HepG2 (cell line): ENCODE results near the gene TAF1B. TPM values are rescaled to one million over a fixed set of nuclear protein-coding genes. Genes with fewer than 3 reads are reported as not detected.

ENCODE experiments used
- CEBPB ChIP-seq: IDR thresholded peaks from 2 replicates; pipeline ENCODE4 v1.6.1; 2011; ENCODE audit warnings: low read depth, low read length, improper control_type of control experiment, borderline replicate concordance
- ELF4 ChIP-seq: sonication (generic); formaldehyde crosslinking; IDR thresholded peaks from 2 replicates; pipeline ENCODE4 v1.5.0; 2020; ENCODE audit warnings: missing genetic modification reagents, mild to moderate bottlenecking, moderate library complexity, borderline replicate concordance
- FOSL1 ChIP-seq: sonication (generic); formaldehyde crosslinking; IDR thresholded peaks from 2 replicates; pipeline ENCODE4 v1.9.0; 2021; ENCODE audit warnings: missing genetic modification reagents, borderline replicate concordance
- GPN1 ChIP-seq: sonication (generic); formaldehyde crosslinking; IDR thresholded peaks from 2 replicates; pipeline ENCODE4 v1.5.1; 2020; ENCODE audit warnings: missing genetic modification reagents, borderline replicate concordance
- GTF3A ChIP-seq: sonication (generic); formaldehyde crosslinking; conservative IDR thresholded peaks from 2 replicates; pipeline ENCODE4 v1.4.0; 2020; ENCODE audit warnings: mild to moderate bottlenecking, missing genetic modification reagents
- KLF9 ChIP-seq: IDR thresholded peaks from 2 replicates; pipeline ENCODE4 v1.6.1; 2016; ENCODE audit warnings: low read depth
- MAZ ChIP-seq, 2 experiments: sonication (generic) in 1 of 2; formaldehyde crosslinking in 1 of 2; IDR thresholded peaks; 2 replicates each; pipeline versions ENCODE4 v1.5.0 to v1.6.1; 2012 to 2020; ENCODE audit warnings: low read depth in 2 of 2, mild to moderate bottlenecking in 2 of 2, borderline replicate concordance in 1 of 2, improper control_type of control experiment in 1 of 2, low read length in 1 of 2, missing genetic modification reagents in 1 of 2, moderate library complexity in 1 of 2
- MTF1 ChIP-seq: sonication (generic); formaldehyde crosslinking; IDR thresholded peaks from 2 replicates; pipeline ENCODE4 v1.5.0; 2020; ENCODE audit warnings: missing genetic modification reagents
- NR2C2 ChIP-seq: sonication (generic); formaldehyde crosslinking; IDR thresholded peaks from 2 replicates; pipeline ENCODE4 v1.4.0; 2020; ENCODE audit warnings: missing genetic modification reagents, mild to moderate bottlenecking, moderate library complexity, borderline replicate concordance
- RFX1 ChIP-seq: fragments of 450-650 bp; IDR thresholded peaks from 2 replicates; pipeline ENCODE4 v1.6.1; 2017
- SALL2 ChIP-seq: sonication (generic); formaldehyde crosslinking; IDR thresholded peaks from 2 replicates; pipeline ENCODE4 v1.8.1; 2023; ENCODE audit warnings: mild to moderate bottlenecking, missing genetic modification reagents, inconsistent platforms
- SKI ChIP-seq: fragments of 450-650 bp; IDR thresholded peaks from one replicate; pipeline ENCODE4 v1.6.1; 2018; ENCODE audit warnings: mild to moderate bottlenecking; ENCODE audit not compliant: partially characterized antibody
- XBP1 ChIP-seq: sonication (generic); formaldehyde crosslinking; IDR thresholded peaks from 2 replicates; pipeline ENCODE4 v1.5.0; 2020; ENCODE audit warnings: missing genetic modification reagents
- ZBTB14 ChIP-seq: sonication (generic); formaldehyde crosslinking; IDR thresholded peaks from 2 replicates; pipeline ENCODE4 v1.4.0; 2020; ENCODE audit warnings: missing genetic modification reagents
- ZFP82 ChIP-seq: sonication (generic); formaldehyde crosslinking; IDR thresholded peaks from 2 replicates; pipeline ENCODE4 v1.5.1; 2020; ENCODE audit warnings: mild to moderate bottlenecking, missing genetic modification reagents, borderline replicate concordance
- ZHX2 ChIP-seq, 2 experiments: sonication (generic) in 1 of 2; formaldehyde crosslinking in 1 of 2; IDR thresholded peaks; 2 replicates each; pipeline versions ENCODE4 v1.6.1 to v1.9.0; 2014 to 2022; ENCODE audit warnings: antibody characterized with exemption in 1 of 2, borderline replicate concordance in 1 of 2, inconsistent platforms in 1 of 2, low read depth in 1 of 2, missing genetic modification reagents in 1 of 2
- ZMYM2 ChIP-seq: sonication (generic); formaldehyde crosslinking; IDR thresholded peaks from 2 replicates; pipeline ENCODE4 v1.8.0; 2022; ENCODE audit warnings: mild to moderate bottlenecking, missing genetic modification reagents
- ZNF10 ChIP-seq: sonication (generic); formaldehyde crosslinking; IDR thresholded peaks from 2 replicates; pipeline ENCODE4 v1.4.0; 2020; ENCODE audit warnings: mild to moderate bottlenecking, low read depth, missing genetic modification reagents, borderline replicate concordance
- ZNF205 ChIP-seq: IDR thresholded peaks from 2 replicates; pipeline ENCODE4 v1.6.1; 2018; ENCODE audit warnings: missing biosample characterization, missing genetic modification reagents
- ZNF224 ChIP-seq: sonication (generic); formaldehyde crosslinking; IDR thresholded peaks from 2 replicates; pipeline ENCODE4 v1.5.0; 2020; ENCODE audit warnings: mild to moderate bottlenecking, missing genetic modification reagents
- ZNF317 ChIP-seq: sonication (generic); formaldehyde crosslinking; IDR thresholded peaks from 2 replicates; pipeline ENCODE4 v1.5.0; 2020; ENCODE audit warnings: mild to moderate bottlenecking, missing genetic modification reagents
- ZNF543 ChIP-seq: sonication (generic); formaldehyde crosslinking; IDR thresholded peaks from 2 replicates; pipeline ENCODE4 v1.4.0; 2020; ENCODE audit warnings: mild to moderate bottlenecking, missing genetic modification reagents
- ZNF619 ChIP-seq: sonication (generic); formaldehyde crosslinking; IDR thresholded peaks from 2 replicates; pipeline ENCODE4 v1.4.0; 2020; ENCODE audit warnings: mild to moderate bottlenecking, missing genetic modification reagents
- polyA plus RNA-seq, 8 experiments: library from polyadenylated mRNA; depleted of rRNA in 3 of 8; stranded (reverse) in 7 of 8; unstranded in 1 of 8; fragments of >200 nt; fragmentation: Illumina TruSeq in 4 of 8; extraction: Trizol in 4 of 8; gene quantifications; 2 replicates each; pipeline versions ENCODE4 v1.2.1 to v1.2.3, GENCODE V29; 2011 to 2016; ENCODE audit warnings: low read depth in 4 of 8, missing spikeins in 1 of 8, mixed read lengths in 1 of 8; ENCODE audit not compliant: insufficient read depth in 1 of 8
- total RNA-seq, 5 experiments: library from RNA; depleted of rRNA; stranded (reverse); fragments of >200 nt; fragmentation: Illumina TruSeq; extraction: Trizol; gene quantifications; 2 replicates each; pipeline ENCODE4 v1.2.3, GENCODE V29; 2016; ENCODE audit warnings: low read depth in 1 of 5

TAF1B gene
- total and polyA plus RNA-seq, 2 of the 13 experiments (the other 11 are each of a cell fraction or from before 2014, with no cell fraction given): 13.3 to 27.7 TPM

- TF ChIP-seq ZHX2 (IDR thresholded peaks at IDR 0.05; ENCODE audit: low read depth) (no peak), ZHX2 (CRISPR knock-in tag; IDR thresholded peaks at IDR 0.05; ENCODE audit: borderline replicate concordance) (no peak), FOSL1 (CRISPR knock-in tag) (no peak), ZNF205 (CRISPR knock-in tag) (no peak), ZFP82 (CRISPR knock-in tag) (no peak), ZBTB14 (CRISPR knock-in tag) (no peak), ZNF10 (no peak), MAZ (IDR thresholded peaks at IDR 0.05; ENCODE audit: borderline replicate concordance, low read depth, low read length) (no peak), MAZ (CRISPR knock-in tag; IDR thresholded peaks at IDR 0.05; ENCODE audit: low read depth) (no peak; the same call in 1 of the 2 replicates), ZNF317 (CRISPR knock-in tag) (no peak), RFX1 (no peak), CEBPB (no peak), ZNF619 (CRISPR knock-in tag) (no peak), GPN1 (CRISPR knock-in tag) (no peak), MTF1 (CRISPR knock-in tag) (no peak), SKI (no peak), XBP1 (no peak), ZNF543 (CRISPR knock-in tag) (no peak), ZMYM2 (CRISPR knock-in tag) (no peak), NR2C2 (no peak), GTF3A (no peak), SALL2 (CRISPR knock-in tag) (no peak), ELF4 (CRISPR knock-in tag) (no peak), KLF9 (no peak), ZNF224 (no peak; the same call in 1 of the 2 replicates)
Observed at GRCh38 chr2:9949992-9950520, 106.8 kb downstream of the TAF1B start (continued).
